HG02943 (cell line): ENCODE data around the gene FAM120B.

Experiments used
- ATAC-seq: cut with Tn5 transposase; IDR thresholded peaks from one replicate; pipeline ENCODE4 v1.9.1; 2021; ENCODE audit warnings: mild to moderate bottlenecking, low read depth, moderate library complexity; ENCODE audit not compliant: unreplicated experiment

FAM120B gene

GRCh38 chr6:170270984-170271593 lies 35.5 kb upstream of the FAM120B start:
- no peak for ATAC-seq

- ATAC-seq, result peak; percentile 90
These were observed 34.7 kb upstream of the FAM120B start for GRCh38 chr6:170271771-170272314.

GRCh38 chr6:170272341-170273065 lies 34.1 kb upstream of the FAM120B start:
- ATAC-seq, result no peak

GRCh38 chr6:170273191-170273590 lies 33.4 kb upstream of the FAM120B start:
- ATAC-seq, result no peak

GRCh38 chr6:170273681-170274080 lies 32.9 kb upstream of the FAM120B start:
- ATAC-seq, result no peak

- no peak for ATAC-seq
These were observed 31.6 kb upstream of the FAM120B start for GRCh38 chr6:170274713-170275560.

- ATAC-seq, result no peak
These were observed 30.0 kb upstream of the FAM120B start for GRCh38 chr6:170276369-170277057.

GRCh38 chr6:170277893-170278742 lies 28.4 kb upstream of the FAM120B start:
- ATAC-seq, result no peak

- ATAC-seq, result no peak
These were observed 27.8 kb upstream of the FAM120B start for GRCh38 chr6:170278743-170279094.

GRCh38 chr6:170279426-170279825 lies 27.1 kb upstream of the FAM120B start:
- ATAC-seq, result no peak

GRCh38 chr6:170279977-170280688 lies 26.4 kb upstream of the FAM120B start:
- no peak for ATAC-seq

- no peak for ATAC-seq
These were observed 25.9 kb upstream of the FAM120B start for GRCh38 chr6:170280689-170281045.

GRCh38 chr6:170281331-170282292 lies 24.9 kb upstream of the FAM120B start:
- no peak for ATAC-seq

GRCh38 chr6:170282512-170283158 lies 23.9 kb upstream of the FAM120B start:
- no peak for ATAC-seq

GRCh38 chr6:170283212-170284081 lies 23.1 kb upstream of the FAM120B start:
- no peak for ATAC-seq

- ATAC-seq, result no peak
These were observed 22.3 kb upstream of the FAM120B start for GRCh38 chr6:170284126-170284773.
